Tibial nerve (tissue), 4 donors: ENCODE data around the gene ELMOD1.

ENCODE experiments used
- EP300 ChIP-seq, 2 donors: sonication (generic); formaldehyde crosslinking; IDR thresholded peaks; one replicate each; pipeline ENCODE4 v1.6.1; 2017; ENCODE audit warnings: antibody characterized with exemption in 2 of 2, mild to moderate bottlenecking in 1 of 2
- POLR2A ChIP-seq, 2 donors: fragments of 450-650 bp; IDR thresholded peaks; one replicate each; pipeline ENCODE4 v1.6.1; 2017; ENCODE audit warnings: antibody characterized with exemption in 2 of 2, mild to moderate bottlenecking in 2 of 2, moderate library complexity in 2 of 2
- TF ChIP-seq, protein P1 (sequence below), 5 experiments: fragments of 200-600 bp in 3 of 5; fragments of 450-650 bp in 2 of 5; sonication (generic) in 3 of 5; IDR thresholded peaks; one replicate each; pipeline ENCODE4 v1.5.1; 2016 to 2019; ENCODE audit warnings: antibody characterized with exemption in 5 of 5, mild to moderate bottlenecking in 3 of 5, moderate library complexity in 2 of 5

DNA sequence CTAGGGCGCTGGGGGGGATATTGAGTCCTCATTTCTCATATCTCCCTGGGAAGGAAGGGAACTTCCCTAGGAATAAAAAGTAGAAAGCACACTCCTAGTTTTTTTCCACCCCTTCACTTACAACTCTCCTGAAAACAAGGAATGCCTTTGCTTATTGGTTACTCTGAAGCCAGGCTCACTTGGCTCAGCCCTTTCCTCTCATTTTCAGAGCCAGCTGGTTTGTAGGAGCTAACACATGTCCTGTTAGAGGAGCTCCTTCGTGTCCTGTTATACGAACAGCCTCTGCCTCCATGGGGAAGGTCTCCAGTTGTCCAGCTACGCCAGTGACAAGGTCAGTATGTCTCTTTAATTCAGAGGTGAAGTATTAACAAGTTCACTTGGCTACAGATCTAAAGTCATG is 43.0 kb upstream of the ELMOD1 start:
- TF ChIP-seq, protein P1, sequence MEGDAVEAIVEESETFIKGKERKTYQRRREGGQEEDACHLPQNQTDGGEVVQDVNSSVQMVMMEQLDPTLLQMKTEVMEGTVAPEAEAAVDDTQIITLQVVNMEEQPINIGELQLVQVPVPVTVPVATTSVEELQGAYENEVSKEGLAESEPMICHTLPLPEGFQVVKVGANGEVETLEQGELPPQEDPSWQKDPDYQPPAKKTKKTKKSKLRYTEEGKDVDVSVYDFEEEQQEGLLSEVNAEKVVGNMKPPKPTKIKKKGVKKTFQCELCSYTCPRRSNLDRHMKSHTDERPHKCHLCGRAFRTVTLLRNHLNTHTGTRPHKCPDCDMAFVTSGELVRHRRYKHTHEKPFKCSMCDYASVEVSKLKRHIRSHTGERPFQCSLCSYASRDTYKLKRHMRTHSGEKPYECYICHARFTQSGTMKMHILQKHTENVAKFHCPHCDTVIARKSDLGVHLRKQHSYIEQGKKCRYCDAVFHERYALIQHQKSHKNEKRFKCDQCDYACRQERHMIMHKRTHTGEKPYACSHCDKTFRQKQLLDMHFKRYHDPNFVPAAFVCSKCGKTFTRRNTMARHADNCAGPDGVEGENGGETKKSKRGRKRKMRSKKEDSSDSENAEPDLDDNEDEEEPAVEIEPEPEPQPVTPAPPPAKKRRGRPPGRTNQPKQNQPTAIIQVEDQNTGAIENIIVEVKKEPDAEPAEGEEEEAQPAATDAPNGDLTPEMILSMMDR (IDR thresholded peaks at IDR 0.05), result no peak
- TF ChIP-seq EP300 (IDR thresholded peaks at IDR 0.05) (no peak), POLR2A (IDR thresholded peaks at IDR 0.05) (no peak)
